ENCODE data around the gene TSPAN3.

The TSPAN3 gene

GRCh38 chr15:77091097-77091496 is 20.2 kb upstream of the TSPAN3 start:
- Histone ChIP-seq H3K36me3 (ENCODE audit: low read length) (no peaks in the 10 kb centered on the region), H3K9me3 (ENCODE audit: insufficient read depth, low read length) (no peaks in the 10 kb centered on the region), H3K4me2 (ENCODE audit: low read depth, low read length, poor library complexity, severe bottlenecking) (no peak overlapping the region), H3K27ac (ENCODE audit: low read depth, low read length) (no peak overlapping the region), H3K9ac (ENCODE audit: low read length) (no peak overlapping the region), H3K9me2 (replicated peaks; ENCODE audit: insufficient read depth, low read length) (no peaks in the 10 kb centered on the region), H3K79me2 (ENCODE audit: insufficient read depth, low read length) (no peaks in the 10 kb centered on the region), H2AFZ (ENCODE audit: low read depth, low read length, severe bottlenecking) (no peak overlapping the region), H3F3A (ENCODE audit: insufficient read depth) (no peaks in the 10 kb centered on the region), H3K4me3 (ENCODE audit: insufficient read depth, low read length, poor library complexity, severe bottlenecking) (no peak overlapping the region), H4K20me1 (ENCODE audit: low read depth, low read length) (no peaks in the 10 kb centered on the region), H3K27me3 (ENCODE audit: low read length) (no peaks in the 10 kb centered on the region)
- TF ChIP-seq, protein P1, sequence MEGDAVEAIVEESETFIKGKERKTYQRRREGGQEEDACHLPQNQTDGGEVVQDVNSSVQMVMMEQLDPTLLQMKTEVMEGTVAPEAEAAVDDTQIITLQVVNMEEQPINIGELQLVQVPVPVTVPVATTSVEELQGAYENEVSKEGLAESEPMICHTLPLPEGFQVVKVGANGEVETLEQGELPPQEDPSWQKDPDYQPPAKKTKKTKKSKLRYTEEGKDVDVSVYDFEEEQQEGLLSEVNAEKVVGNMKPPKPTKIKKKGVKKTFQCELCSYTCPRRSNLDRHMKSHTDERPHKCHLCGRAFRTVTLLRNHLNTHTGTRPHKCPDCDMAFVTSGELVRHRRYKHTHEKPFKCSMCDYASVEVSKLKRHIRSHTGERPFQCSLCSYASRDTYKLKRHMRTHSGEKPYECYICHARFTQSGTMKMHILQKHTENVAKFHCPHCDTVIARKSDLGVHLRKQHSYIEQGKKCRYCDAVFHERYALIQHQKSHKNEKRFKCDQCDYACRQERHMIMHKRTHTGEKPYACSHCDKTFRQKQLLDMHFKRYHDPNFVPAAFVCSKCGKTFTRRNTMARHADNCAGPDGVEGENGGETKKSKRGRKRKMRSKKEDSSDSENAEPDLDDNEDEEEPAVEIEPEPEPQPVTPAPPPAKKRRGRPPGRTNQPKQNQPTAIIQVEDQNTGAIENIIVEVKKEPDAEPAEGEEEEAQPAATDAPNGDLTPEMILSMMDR (IDR thresholded peaks at IDR 0.05; ENCODE audit: insufficient read depth, low read length, poor library complexity, severe bottlenecking): no peak
- no peak for TF ChIP-seq EZH2phosphoT487 (conservative IDR thresholded peaks at IDR 0.05; ENCODE audit: low read length)

- TF ChIP-seq, protein P1 (IDR thresholded peaks at IDR 0.05; ENCODE audit: insufficient read depth, low read length, poor library complexity, severe bottlenecking): no peak
- TF ChIP-seq EZH2phosphoT487 (conservative IDR thresholded peaks at IDR 0.05; ENCODE audit: low read length): no peak
- no peaks in the 10 kb centered on the region for H3K79me2 ChIP-seq (ENCODE audit: insufficient read depth, low read length)
- H3K27me3 ChIP-seq (ENCODE audit: low read length): no peaks in the 10 kb centered on the region
- no peaks in the 10 kb centered on the region for H3K9me3 ChIP-seq (ENCODE audit: insufficient read depth, low read length)
- no peak overlapping the region for H2AFZ ChIP-seq (ENCODE audit: low read depth, low read length, severe bottlenecking)
- H3K4me3 ChIP-seq (ENCODE audit: insufficient read depth, low read length, poor library complexity, severe bottlenecking): no peak overlapping the region
- no peak overlapping the region for H3K9ac ChIP-seq (ENCODE audit: low read length)
- H3K4me2 ChIP-seq (ENCODE audit: low read depth, low read length, poor library complexity, severe bottlenecking): no peak overlapping the region
- H3K9me2 ChIP-seq (replicated peaks; ENCODE audit: insufficient read depth, low read length): no peaks in the 10 kb centered on the region
- no peaks in the 10 kb centered on the region for H4K20me1 ChIP-seq (ENCODE audit: low read depth, low read length)
- no peaks in the 10 kb centered on the region for H3K36me3 ChIP-seq (ENCODE audit: low read length)
- H3K27ac ChIP-seq (ENCODE audit: low read depth, low read length): no peak overlapping the region
- H3F3A ChIP-seq (ENCODE audit: insufficient read depth): no peaks in the 10 kb centered on the region
These were observed 16.3 kb upstream of the TSPAN3 start for GRCh38 chr15:77087213-77087612.

DNA sequence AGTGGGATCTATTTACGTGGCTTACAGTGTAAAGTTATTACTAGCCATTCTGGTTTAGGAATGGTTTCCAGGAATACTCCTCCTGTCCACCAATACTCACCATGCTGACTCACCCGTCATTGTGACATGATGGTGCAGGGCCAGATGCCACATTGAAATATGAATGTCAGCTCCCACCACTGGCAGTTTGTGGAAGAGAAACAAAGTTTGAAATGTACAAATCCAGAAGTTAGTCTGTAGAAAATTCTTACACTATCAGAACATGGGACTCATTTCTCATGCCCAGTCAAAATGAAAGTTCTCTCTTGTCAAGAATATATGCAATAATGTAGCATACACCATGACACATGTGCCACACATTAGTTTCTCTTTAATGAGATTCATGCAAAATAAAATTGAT is 14.4 kb upstream of the TSPAN3 start:
- no peaks in the 10 kb centered on the region for H4K20me1 ChIP-seq (ENCODE audit: low read depth, low read length)
- no peak overlapping the region for H3K9ac ChIP-seq (ENCODE audit: low read length)
- no peaks in the 10 kb centered on the region for H3K9me3 ChIP-seq (ENCODE audit: insufficient read depth, low read length)
- H2AFZ ChIP-seq (ENCODE audit: low read depth, low read length, severe bottlenecking): no peak overlapping the region
- no peaks in the 10 kb centered on the region for H3K79me2 ChIP-seq (ENCODE audit: insufficient read depth, low read length)
- no peak overlapping the region for H3K27ac ChIP-seq (ENCODE audit: low read depth, low read length)
- H3K27me3 ChIP-seq (ENCODE audit: low read length): no peaks in the 10 kb centered on the region
- H3K4me3 ChIP-seq (ENCODE audit: insufficient read depth, low read length, poor library complexity, severe bottlenecking): no peak overlapping the region
- no peak for TF ChIP-seq EZH2phosphoT487 (conservative IDR thresholded peaks at IDR 0.05; ENCODE audit: low read length)
- TF ChIP-seq, protein P1 (IDR thresholded peaks at IDR 0.05; ENCODE audit: insufficient read depth, low read length, poor library complexity, severe bottlenecking): no peak
- H3F3A ChIP-seq (ENCODE audit: insufficient read depth): no peaks in the 10 kb centered on the region
- no peaks in the 10 kb centered on the region for H3K36me3 ChIP-seq (ENCODE audit: low read length)
- no peaks in the 10 kb centered on the region for H3K9me2 ChIP-seq (replicated peaks; ENCODE audit: insufficient read depth, low read length)
- no peak overlapping the region for H3K4me2 ChIP-seq (ENCODE audit: low read depth, low read length, poor library complexity, severe bottlenecking)
